Lower leg skin (tissue), 3 donors: ENCODE data around the gene SNCB.

Source experiments
- CTCF ChIP-seq, 3 donors: fragments of 450-650 bp; IDR thresholded peaks; one replicate each; pipeline ENCODE4 v1.5.1; 2016; ENCODE audit warnings: antibody characterized with exemption in 3 of 3, mild to moderate bottlenecking in 3 of 3, moderate library complexity in 2 of 3
- POLR2A ChIP-seq, 2 donors: fragments of 450-650 bp; IDR thresholded peaks; one replicate each; pipeline ENCODE4 v1.6.1; 2016 to 2017; ENCODE audit warnings: antibody characterized with exemption in 2 of 2, mild to moderate bottlenecking in 1 of 2, moderate library complexity in 1 of 2

- TF ChIP-seq CTCF (IDR thresholded peaks at IDR 0.05) (no peak), POLR2A (IDR thresholded peaks at IDR 0.05) (no peak)
Observed at GRCh38 chr5:176637556-176637955, 7.2 kb upstream of the SNCB start.
